ENCODE results near the gene COX18.

COX18 gene

DNA sequence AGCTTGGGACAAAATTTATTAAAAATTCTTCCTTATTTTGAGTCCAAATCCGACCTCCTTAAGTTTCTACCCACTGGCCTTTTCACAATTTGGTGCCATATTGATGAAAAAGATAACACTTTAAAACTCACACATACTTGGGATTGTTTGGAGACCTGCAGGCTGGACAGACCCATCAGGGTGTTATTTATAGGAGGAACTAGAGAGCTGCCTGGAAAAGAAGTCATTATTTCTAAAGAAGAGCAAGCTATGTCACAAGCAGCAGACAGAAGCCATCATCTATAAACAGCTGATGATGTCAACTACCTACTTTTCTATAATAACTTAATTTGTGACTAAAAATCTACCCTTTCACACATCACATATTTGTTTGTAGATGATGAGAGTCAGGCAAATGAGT lies 56.2 kb downstream of the COX18 start:
- TF ChIP-seq, protein P1, sequence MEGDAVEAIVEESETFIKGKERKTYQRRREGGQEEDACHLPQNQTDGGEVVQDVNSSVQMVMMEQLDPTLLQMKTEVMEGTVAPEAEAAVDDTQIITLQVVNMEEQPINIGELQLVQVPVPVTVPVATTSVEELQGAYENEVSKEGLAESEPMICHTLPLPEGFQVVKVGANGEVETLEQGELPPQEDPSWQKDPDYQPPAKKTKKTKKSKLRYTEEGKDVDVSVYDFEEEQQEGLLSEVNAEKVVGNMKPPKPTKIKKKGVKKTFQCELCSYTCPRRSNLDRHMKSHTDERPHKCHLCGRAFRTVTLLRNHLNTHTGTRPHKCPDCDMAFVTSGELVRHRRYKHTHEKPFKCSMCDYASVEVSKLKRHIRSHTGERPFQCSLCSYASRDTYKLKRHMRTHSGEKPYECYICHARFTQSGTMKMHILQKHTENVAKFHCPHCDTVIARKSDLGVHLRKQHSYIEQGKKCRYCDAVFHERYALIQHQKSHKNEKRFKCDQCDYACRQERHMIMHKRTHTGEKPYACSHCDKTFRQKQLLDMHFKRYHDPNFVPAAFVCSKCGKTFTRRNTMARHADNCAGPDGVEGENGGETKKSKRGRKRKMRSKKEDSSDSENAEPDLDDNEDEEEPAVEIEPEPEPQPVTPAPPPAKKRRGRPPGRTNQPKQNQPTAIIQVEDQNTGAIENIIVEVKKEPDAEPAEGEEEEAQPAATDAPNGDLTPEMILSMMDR (IDR thresholded peaks at IDR 0.05; ENCODE audit: low read length): no peak
- no peak for TF ChIP-seq EZH2 (IDR thresholded peaks at IDR 0.05; ENCODE audit: borderline replicate concordance, low read length)
- Histone ChIP-seq H3F3A (ENCODE audit: insufficient read depth, low read length) (no peaks in the 10 kb centered on the region), H3K36me3 (ENCODE audit: insufficient read depth, low read length) (no peaks in the 10 kb centered on the region), H3K27me3 (ENCODE audit: insufficient read depth, low read length) (no peaks in the 10 kb centered on the region), H2AFZ (ENCODE audit: low read length) (no peak overlapping the region), H3K4me1 (ENCODE audit: insufficient read depth, low read length, severe bottlenecking) (no peaks in the 10 kb centered on the region), H4K20me1 (ENCODE audit: insufficient read depth, low read length) (no peaks in the 10 kb centered on the region), H3K9ac (ENCODE audit: low read length) (no peak overlapping the region), H3K9me3 (ENCODE audit: low read length) (no peaks in the 10 kb centered on the region), H3K79me2 (ENCODE audit: insufficient read depth, low read length) (no peaks in the 10 kb centered on the region), H3K4me2 (ENCODE audit: low read length) (no peak overlapping the region), H3K4me3 (ENCODE audit: low read depth, low read length, poor library complexity, severe bottlenecking) (no peak overlapping the region), H3K9me2 (ENCODE audit: low read depth, low read length) (no peaks in the 10 kb centered on the region), H3K27ac (ENCODE audit: low read depth, low read length, poor library complexity, severe bottlenecking) (no peak overlapping the region)

DNA sequence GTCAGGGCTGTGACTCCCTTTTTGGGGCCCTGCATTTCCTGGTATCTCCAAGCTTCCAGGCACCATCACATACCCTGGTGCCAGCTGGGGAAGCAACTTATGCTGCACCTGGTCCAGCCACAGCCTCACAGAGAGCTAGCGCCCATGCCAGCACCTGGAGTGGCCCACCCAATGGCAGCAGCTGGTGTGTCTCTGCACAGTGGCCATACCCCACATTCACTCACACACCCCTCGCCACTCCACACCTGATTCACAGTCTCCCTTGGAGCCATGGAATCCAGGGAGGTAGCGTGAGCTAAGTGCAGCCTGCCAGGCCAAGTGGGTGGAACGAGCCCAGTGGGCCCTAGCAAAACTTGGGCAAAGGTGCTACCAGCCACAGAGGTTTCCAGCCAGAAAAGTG lies 56.8 kb downstream of the COX18 start:
- TF ChIP-seq, protein P1 (IDR thresholded peaks at IDR 0.05; ENCODE audit: low read length): no peak
- no peak for TF ChIP-seq EZH2 (IDR thresholded peaks at IDR 0.05; ENCODE audit: borderline replicate concordance, low read length)
- no peaks in the 10 kb centered on the region for H3F3A ChIP-seq (ENCODE audit: insufficient read depth, low read length)
- no peak overlapping the region for H3K4me3 ChIP-seq (ENCODE audit: low read depth, low read length, poor library complexity, severe bottlenecking)
- no peaks in the 10 kb centered on the region for H3K79me2 ChIP-seq (ENCODE audit: insufficient read depth, low read length)
- no peak overlapping the region for H2AFZ ChIP-seq (ENCODE audit: low read length)
- no peaks in the 10 kb centered on the region for H3K36me3 ChIP-seq (ENCODE audit: insufficient read depth, low read length)
- H4K20me1 ChIP-seq (ENCODE audit: insufficient read depth, low read length): no peaks in the 10 kb centered on the region
- H3K9me3 ChIP-seq (ENCODE audit: low read length): no peaks in the 10 kb centered on the region
- H3K9me2 ChIP-seq (ENCODE audit: low read depth, low read length): no peaks in the 10 kb centered on the region
- no peak overlapping the region for H3K4me2 ChIP-seq (ENCODE audit: low read length)
- no peaks in the 10 kb centered on the region for H3K27me3 ChIP-seq (ENCODE audit: insufficient read depth, low read length)
- no peak overlapping the region for H3K27ac ChIP-seq (ENCODE audit: low read depth, low read length, poor library complexity, severe bottlenecking)
- H3K9ac ChIP-seq (ENCODE audit: low read length): no peak overlapping the region
- no peaks in the 10 kb centered on the region for H3K4me1 ChIP-seq (ENCODE audit: insufficient read depth, low read length, severe bottlenecking)

DNA sequence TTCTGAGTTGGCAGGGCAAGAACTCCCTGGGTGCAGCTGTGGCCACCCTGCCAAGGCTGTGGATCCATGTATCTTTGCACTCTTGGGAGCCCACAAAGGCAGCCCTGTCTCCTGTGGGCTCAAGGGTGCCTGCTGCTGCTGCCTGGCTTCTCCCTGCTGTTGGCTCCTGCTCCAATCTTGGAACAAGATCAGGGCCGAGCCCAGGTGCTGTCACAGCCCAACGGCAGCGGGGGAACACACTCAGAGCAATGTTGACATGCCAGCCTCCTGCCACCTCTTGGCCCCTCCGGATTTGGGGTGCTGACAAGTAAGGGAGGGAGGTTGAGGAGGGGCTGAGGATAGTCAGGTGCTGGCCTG lies 57.9 kb downstream of the COX18 start:
- no peaks in the 10 kb centered on the region for H3K9me2 ChIP-seq (ENCODE audit: low read depth, low read length)
- H3K27me3 ChIP-seq (ENCODE audit: insufficient read depth, low read length): no peaks in the 10 kb centered on the region
- no peak overlapping the region for H3K9ac ChIP-seq (ENCODE audit: low read length)
- H3F3A ChIP-seq (ENCODE audit: insufficient read depth, low read length): no peaks in the 10 kb centered on the region
- no peak overlapping the region for H3K4me3 ChIP-seq (ENCODE audit: low read depth, low read length, poor library complexity, severe bottlenecking)
- H3K79me2 ChIP-seq (ENCODE audit: insufficient read depth, low read length): no peaks in the 10 kb centered on the region
- H3K36me3 ChIP-seq (ENCODE audit: insufficient read depth, low read length): no peaks in the 10 kb centered on the region
- no peak overlapping the region for H3K27ac ChIP-seq (ENCODE audit: low read depth, low read length, poor library complexity, severe bottlenecking)
- H3K4me1 ChIP-seq (ENCODE audit: insufficient read depth, low read length, severe bottlenecking): no peaks in the 10 kb centered on the region
- H3K9me3 ChIP-seq (ENCODE audit: low read length): no peaks in the 10 kb centered on the region
- no peak overlapping the region for H2AFZ ChIP-seq (ENCODE audit: low read length)
- no peak overlapping the region for H3K4me2 ChIP-seq (ENCODE audit: low read length)
- H4K20me1 ChIP-seq (ENCODE audit: insufficient read depth, low read length): no peaks in the 10 kb centered on the region
- TF ChIP-seq, protein P1 (IDR thresholded peaks at IDR 0.05; ENCODE audit: low read length): no peak
- TF ChIP-seq EZH2 (IDR thresholded peaks at IDR 0.05; ENCODE audit: borderline replicate concordance, low read length): no peak

Data from OCI-LY1 (cell line).